ENCODE data around the gene MKRN1. TPM values are rescaled to one million over a fixed set of nuclear protein-coding genes. Genes with fewer than 3 reads are reported as not detected.
"Not testable (repeated sequence)": the region's sequence is repeated elsewhere in the genome, so short reads cannot be mapped to it uniquely, and the experiment has no call there.

Gene MKRN1
- total RNA-seq, 1 donor from 2014 or later = 110 TPM

GRCh38 chr7:140458201-140458600 is 21.1 kb downstream of the MKRN1 start:
- no peak overlapping the region for H3K4me3 Mint-ChIP-seq
- H3K4me1 Mint-ChIP-seq = peaks cover 9% of the 10 kb centered on the region
- DNase-seq (ENCODE audit: low spot score in 2 of 2, unreplicated experiment in 2 of 2) = no peak
- TF ChIP-seq, protein P1, sequence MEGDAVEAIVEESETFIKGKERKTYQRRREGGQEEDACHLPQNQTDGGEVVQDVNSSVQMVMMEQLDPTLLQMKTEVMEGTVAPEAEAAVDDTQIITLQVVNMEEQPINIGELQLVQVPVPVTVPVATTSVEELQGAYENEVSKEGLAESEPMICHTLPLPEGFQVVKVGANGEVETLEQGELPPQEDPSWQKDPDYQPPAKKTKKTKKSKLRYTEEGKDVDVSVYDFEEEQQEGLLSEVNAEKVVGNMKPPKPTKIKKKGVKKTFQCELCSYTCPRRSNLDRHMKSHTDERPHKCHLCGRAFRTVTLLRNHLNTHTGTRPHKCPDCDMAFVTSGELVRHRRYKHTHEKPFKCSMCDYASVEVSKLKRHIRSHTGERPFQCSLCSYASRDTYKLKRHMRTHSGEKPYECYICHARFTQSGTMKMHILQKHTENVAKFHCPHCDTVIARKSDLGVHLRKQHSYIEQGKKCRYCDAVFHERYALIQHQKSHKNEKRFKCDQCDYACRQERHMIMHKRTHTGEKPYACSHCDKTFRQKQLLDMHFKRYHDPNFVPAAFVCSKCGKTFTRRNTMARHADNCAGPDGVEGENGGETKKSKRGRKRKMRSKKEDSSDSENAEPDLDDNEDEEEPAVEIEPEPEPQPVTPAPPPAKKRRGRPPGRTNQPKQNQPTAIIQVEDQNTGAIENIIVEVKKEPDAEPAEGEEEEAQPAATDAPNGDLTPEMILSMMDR (IDR thresholded peaks at IDR 0.05; ENCODE audit: unreplicated experiment) = no peak
- no peaks in the 10 kb centered on the region for H3K9me3 Mint-ChIP-seq
- H3K36me3 Mint-ChIP-seq = peaks cover 49% of the 10 kb centered on the region
- no peak overlapping the region for H3K27ac Mint-ChIP-seq
- no peaks in the 10 kb centered on the region for H3K27me3 Mint-ChIP-seq (ENCODE audit: low read depth)

GRCh38 chr7:140456551-140457051 is 22.7 kb downstream of the MKRN1 start:
- Mint-ChIP-seq H3K36me3 (peaks cover 53% of the 10 kb centered on the region), H3K4me3 (no peak overlapping the region), H3K9me3 (no peaks in the 10 kb centered on the region), H3K27ac (no peak overlapping the region), H3K4me1 (peaks cover 9% of the 10 kb centered on the region), H3K27me3 (ENCODE audit: low read depth) (no peaks in the 10 kb centered on the region)
- no peak for DNase-seq (ENCODE audit: low spot score in 2 of 2, unreplicated experiment in 2 of 2)
- TF ChIP-seq, protein P1 (IDR thresholded peaks at IDR 0.05; ENCODE audit: unreplicated experiment) = no peak

- TF ChIP-seq, protein P1 (IDR thresholded peaks at IDR 0.05; ENCODE audit: unreplicated experiment) = no peak
- Mint-ChIP-seq H3K4me1 (peaks cover 3% of the 10 kb centered on the region), H3K9me3 (no peaks in the 10 kb centered on the region), H3K27ac (no peak overlapping the region), H3K4me3 (no peak overlapping the region), H3K36me3 (peaks cover 48% of the 10 kb centered on the region), H3K27me3 (ENCODE audit: low read depth) (no peaks in the 10 kb centered on the region)
- DNase-seq (ENCODE audit: low spot score in 2 of 2, unreplicated experiment in 2 of 2) = no peak
Observed at GRCh38 chr7:140455743-140456142, 23.6 kb downstream of the MKRN1 start.

- Mint-ChIP-seq H3K9me3 (no peaks in the 10 kb centered on the region), H3K27me3 (ENCODE audit: low read depth) (no peaks in the 10 kb centered on the region), H3K4me1 (peaks cover 2% of the 10 kb centered on the region), H3K27ac (no peak overlapping the region), H3K36me3 (peaks cover 43% of the 10 kb centered on the region), H3K4me3 (no peak overlapping the region)
- no peak for DNase-seq (ENCODE audit: low spot score in 2 of 2, unreplicated experiment in 2 of 2)
- TF ChIP-seq, protein P1 (IDR thresholded peaks at IDR 0.05; ENCODE audit: unreplicated experiment) = no peak
Observed at GRCh38 chr7:140454657-140455015, 24.7 kb downstream of the MKRN1 start.

GRCh38 chr7:140453785-140454656 is 25.3 kb downstream of the MKRN1 start:
- H3K36me3 Mint-ChIP-seq = peaks cover 38% of the 10 kb centered on the region
- not testable (repeated sequence) for DNase-seq (ENCODE audit: low spot score in 2 of 2, unreplicated experiment in 2 of 2); H3K27ac Mint-ChIP-seq; H3K4me1 Mint-ChIP-seq; H3K4me3 Mint-ChIP-seq; H3K9me3 Mint-ChIP-seq; H3K27me3 Mint-ChIP-seq (ENCODE audit: low read depth)

DNA sequence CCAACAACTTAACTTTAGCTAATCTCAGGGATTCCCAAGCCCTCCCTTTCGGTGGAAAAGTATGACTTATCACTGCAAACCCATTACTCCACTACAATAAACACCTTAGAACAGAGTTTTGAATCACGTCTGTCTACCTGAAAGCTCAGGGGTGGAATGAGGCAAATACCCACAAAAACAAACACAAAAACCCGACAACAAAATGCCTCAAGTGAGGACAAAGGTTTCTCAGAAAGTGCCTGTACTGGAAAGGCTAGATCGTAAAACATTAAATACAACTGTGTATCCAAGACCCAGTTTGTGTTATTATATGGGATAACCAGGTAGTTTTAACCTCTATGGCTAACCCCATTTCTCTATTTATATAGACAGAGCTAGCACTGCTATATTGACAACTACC is 26.0 kb downstream of the MKRN1 start:
- TF ChIP-seq, protein P1 (IDR thresholded peaks at IDR 0.05; ENCODE audit: unreplicated experiment) = no peak
- no peaks in the 10 kb centered on the region for H3K27me3 Mint-ChIP-seq (ENCODE audit: low read depth)
- no peak overlapping the region for H3K4me3 Mint-ChIP-seq
- H3K9me3 Mint-ChIP-seq = no peaks in the 10 kb centered on the region
- no peak overlapping the region for H3K27ac Mint-ChIP-seq
- DNase-seq (ENCODE audit: low spot score in 2 of 2, unreplicated experiment in 2 of 2) = no peak
- peaks cover 2% of the 10 kb centered on the region for H3K4me1 Mint-ChIP-seq
- H3K36me3 Mint-ChIP-seq = peaks cover 34% of the 10 kb centered on the region

Data from mesothelial cell of epicardium (in vitro differentiated cells).